Stimulated activated CD4-positive, alpha-beta T cell treated with anti-CD3 and anti-CD28 coated beads, Interleukin-12 subunit alpha, Interleukin-12 subunit beta, amount 100 ng/mL, for 48 hours (primary cell): Measurements from ENCODE around the gene LRRIQ4.

ENCODE experiments used
- DNase-seq, 3 donors: peaks; one replicate each; pipeline ENCODE4 v3.0.0-alpha.2; 2020; ENCODE audit warnings: low read depth in 2 of 3, low spot score in 1 of 3

The LRRIQ4 gene

GRCh38 chr3:169812332-169813235 lies at the start of gene LRRIQ4, which contains the start of gene LRRC34:
Gene LRRIQ4 (plus strand): TSS chr3:169812870. CDS start chr3:169821922, 9,052 bp downstream.
Gene LRRC34 (minus strand): TSS chr3:169812904. CDS start chr3:169812548, 356 bp downstream.
- peak; percentile 60 to 69 (median 62) for DNase-seq

DNA sequence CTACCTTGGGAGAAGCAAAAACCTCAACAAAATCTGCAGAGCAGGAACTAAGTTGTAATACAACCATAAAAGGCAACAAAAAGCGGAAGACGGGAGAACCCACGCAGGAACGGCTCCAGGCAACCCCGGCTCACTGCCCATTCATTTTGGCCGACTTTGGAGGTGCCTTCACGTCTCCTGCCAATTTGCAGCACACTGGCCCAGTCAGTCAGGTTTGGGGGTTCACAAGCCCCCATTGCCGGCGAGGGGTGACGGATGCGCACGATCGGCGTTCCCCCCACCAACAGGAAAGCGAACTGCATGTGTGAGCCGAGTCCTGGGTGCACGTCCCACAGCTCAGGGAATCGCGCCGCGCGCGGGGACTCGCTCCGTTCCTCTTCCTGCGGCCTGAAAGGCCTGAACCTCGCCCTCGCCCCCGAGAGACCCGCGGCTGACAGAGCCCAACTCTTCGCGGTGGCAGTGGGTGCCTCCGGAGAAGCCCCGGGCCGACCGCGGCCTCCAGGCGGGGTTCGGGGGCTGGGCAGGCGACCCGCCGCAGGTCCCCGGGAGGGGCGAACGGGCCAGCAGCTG lies 48.3 kb upstream of the LRRIQ4 start:
- peak; percentile 52 to 62 (median 57) for DNase-seq

GRCh38 chr3:169764882-169765612 lies 47.6 kb upstream of the LRRIQ4 start, which contains the start of gene TERC:
Gene TERC (minus strand): TSS chr3:169765060.
- DNase-seq, result peak; percentile 85 to 91 (median 87)

GRCh38 chr3:169769287-169770181 lies 43.1 kb upstream of the LRRIQ4 start, which contains the start of gene ACTRT3:
Gene ACTRT3 (minus strand): TSS chr3:169769561. CDS start chr3:169769520, 41 bp downstream.
- DNase-seq, result peak; percentile 46 to 59 (median 57)

- DNase-seq, result peak; percentile 29 to 94 (median 35)
Observed at GRCh38 chr3:169771497-169772304, 41.0 kb upstream of the LRRIQ4 start.

DNA sequence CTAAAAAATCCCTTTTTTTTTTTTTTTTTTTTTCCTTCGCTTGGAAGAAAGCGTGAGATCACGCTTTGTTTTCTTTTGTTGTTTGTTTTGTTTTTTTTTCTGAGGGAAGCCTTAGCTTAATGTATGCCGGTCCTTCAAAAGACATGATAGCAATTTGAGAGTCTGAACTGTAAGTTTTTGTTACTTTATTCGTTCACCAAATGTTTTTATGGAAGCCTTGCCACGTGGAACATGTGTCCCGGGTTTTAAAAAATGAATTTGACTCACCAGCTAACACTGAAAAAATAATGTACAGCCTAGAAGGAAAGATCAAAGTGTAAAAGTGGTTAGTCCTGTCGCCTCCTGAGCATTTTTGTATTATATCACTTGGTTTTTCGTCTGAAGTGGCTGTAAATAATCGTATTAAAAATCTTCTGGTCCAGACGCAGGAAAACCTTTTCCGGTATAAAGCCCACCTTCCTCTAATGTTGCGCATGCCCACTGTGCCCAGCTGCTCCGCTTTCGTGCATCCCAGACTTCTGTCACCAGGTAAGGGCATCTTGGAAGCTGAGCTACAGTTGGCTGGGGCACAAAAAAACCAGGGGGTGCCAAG lies 40.3 kb upstream of the LRRIQ4 start:
- DNase-seq, result peak in 2 of 3 donors; percentile 43 to 47

- peak; percentile 85 to 90 (median 87) for DNase-seq
Observed at GRCh38 chr3:169772897-169773816, 39.5 kb upstream of the LRRIQ4 start, which contains the start of gene MYNN. Gene MYNN (plus strand): TSS chr3:169773396. CDS start chr3:169774296, 900 bp downstream.

- DNase-seq, result no peak
Observed at GRCh38 chr3:169774186-169774585, 38.5 kb upstream of the LRRIQ4 start.

DNA sequence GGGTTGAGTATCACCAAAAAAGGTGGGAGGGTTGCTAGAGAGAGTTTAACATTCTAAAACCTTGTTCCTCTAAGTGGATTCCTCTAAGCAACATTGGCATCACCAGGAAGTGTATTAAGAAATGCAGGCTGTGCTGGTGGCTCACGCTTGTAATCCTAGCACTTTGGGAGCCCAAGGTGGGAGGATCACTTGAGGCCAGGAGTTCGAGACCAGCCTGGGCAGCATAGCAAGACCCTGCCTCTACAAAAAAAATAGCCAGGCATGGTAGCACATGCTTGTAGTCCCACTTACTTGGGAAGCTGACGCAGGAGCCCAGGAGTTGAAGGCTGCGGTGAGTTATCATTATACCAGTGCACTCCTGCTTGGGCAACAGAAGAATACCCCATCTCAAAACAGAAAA lies 34.8 kb upstream of the LRRIQ4 start:
- DNase-seq, result no peak

- no peak for DNase-seq
Observed at GRCh38 chr3:169780742-169781141, 31.9 kb upstream of the LRRIQ4 start.

DNA sequence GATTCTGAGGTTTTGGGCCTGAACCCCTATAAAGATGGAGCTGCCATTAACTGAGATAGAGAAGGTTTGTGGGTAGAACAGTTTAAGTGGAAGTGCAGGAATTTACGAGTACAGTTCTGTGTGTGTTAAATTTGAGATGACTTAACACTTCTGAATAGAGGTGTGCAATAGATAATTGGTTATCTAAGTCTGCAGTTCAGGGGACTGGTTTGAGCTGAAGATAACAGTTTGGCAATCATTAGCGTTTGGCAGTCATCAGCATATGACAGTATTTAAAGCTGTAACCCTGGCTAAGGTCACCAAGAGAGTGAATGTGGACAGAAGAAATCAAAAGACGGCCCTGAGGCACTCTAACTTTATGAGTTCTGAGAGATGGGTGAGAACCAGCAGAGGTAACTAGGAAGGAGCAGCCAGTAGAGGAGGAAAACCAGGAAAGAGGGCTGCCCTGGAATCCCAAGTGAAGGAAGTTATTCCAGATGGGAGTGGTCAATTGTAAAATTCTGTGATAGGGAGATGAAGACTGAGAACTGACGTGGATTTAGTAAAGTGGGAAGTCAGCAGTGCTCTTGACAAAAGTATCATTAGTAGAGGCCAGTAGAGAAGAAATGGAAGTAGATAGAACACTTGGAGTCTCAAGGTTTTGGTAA lies 31.3 kb upstream of the LRRIQ4 start:
- no peak for DNase-seq

DNA sequence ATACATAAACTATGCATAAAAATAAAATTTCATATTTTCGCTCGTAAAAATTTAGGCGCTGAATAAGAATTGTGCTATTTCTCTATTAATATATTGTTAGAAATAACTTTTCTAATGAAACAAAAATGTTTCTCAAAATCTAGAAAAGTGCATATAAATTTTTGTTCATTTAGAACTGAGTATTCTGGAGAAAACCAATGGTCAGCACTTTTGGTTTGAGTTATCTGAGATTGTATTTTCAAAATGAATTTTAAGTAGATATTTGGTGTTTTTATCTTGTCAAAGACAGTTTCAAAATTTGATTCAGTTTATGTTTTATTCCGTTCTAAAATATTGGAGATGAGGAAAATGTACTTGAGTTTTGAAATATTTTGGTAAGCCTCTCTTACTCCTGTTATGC lies 25.6 kb upstream of the LRRIQ4 start:
- DNase-seq, result no peak

GRCh38 chr3:169787791-169788190 lies 24.9 kb upstream of the LRRIQ4 start:
- DNase-seq, result no peak

GRCh38 chr3:169790219-169790618 lies 22.5 kb upstream of the LRRIQ4 start:
- no peak for DNase-seq

DNA sequence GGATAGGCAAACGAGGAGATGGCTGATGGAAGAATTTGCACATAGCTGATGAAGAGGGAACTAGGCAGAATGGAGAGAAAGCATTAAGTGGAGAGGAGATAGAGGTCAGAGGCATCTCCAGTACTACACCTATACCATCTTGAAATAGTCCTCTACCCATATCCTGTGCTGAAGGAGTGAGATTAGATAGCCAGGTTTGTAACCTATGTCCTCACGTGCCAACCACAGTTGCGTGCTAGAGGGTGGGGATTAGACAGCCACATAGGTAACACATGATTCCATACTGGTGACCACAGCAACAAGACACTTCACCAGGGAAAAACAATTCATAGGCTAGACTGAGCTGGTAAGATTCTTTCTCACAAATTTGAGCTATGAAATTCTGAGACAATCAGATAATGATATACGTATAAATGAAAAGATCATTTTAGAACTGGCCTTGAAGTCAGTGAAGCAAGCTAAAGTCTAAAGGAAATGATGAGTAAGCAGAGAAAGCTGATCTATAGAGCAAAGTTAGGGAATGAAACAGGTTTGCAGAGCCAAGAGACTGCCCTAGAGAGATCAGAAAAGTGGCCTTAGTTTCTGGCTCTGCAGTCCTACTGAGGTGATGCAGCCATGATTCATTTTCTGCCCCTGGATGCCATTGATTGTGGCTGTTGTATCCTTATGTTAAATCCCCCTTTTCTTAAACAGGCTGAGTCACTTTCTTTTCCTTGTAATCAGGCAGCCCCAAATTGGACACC lies 21.8 kb upstream of the LRRIQ4 start:
- no peak for DNase-seq

- DNase-seq, result no peak
Observed at GRCh38 chr3:169792359-169792758, 20.3 kb upstream of the LRRIQ4 start.

DNA sequence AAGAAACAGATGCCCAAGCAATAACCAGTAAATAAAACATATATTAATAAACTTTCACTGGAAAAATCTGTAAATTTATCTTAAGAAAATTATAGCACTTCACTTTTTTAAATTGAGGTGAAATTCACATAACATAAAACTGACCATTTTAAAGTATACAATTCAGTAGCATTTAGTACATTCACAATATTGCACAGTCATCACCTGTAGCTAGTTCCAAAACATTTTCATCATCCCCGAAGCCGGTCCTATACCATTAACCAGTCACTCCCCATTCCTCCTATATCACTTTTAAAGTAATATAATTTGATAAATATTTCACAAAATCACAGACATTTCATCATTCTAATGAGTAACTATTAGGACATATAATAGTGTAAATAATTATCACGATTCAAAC lies 8.0 kb upstream of the LRRIQ4 start:
- DNase-seq, result no peak
